NCI-H146 treated with DMSO at 0.1 percent for 48 hours (cell line): ENCODE measurements around the gene CLIC6.
"Not testable (repeated sequence)": the region's sequence is repeated elsewhere in the genome, so short reads cannot be mapped to it uniquely, and the experiment has no call there.

Experiments used
- DNase-seq: peaks from one replicate; lab custom pipeline; 2025; ENCODE audit not compliant: unreplicated experiment; lab: John Stamatoyannopoulos, UW

Gene CLIC6

DNA sequence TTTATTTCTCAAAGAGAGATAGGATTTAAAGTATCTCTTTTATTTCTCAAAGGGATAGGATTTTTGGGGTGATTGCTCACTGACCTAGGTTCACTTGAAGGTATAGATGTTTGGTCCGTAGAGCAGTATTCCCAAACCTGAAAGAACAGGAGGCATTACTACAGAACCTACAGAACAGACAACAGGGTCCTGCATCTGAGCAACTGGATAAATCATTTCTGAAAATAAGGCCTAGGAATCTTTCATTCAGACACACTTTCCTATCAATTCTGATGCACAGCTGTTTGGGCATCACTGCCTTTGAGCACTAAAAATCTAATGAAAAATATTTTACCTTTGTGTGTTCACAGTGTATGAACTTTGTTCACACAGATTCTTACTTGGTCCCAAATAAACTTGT is 17.2 kb upstream of the CLIC6 start:
- no peak for DNase-seq

GRCh38 chr21:34653522-34653921 is 15.3 kb upstream of the CLIC6 start:
- no peak for DNase-seq

GRCh38 chr21:34661848-34662247 is 6.9 kb upstream of the CLIC6 start:
- no peak for DNase-seq

DNA sequence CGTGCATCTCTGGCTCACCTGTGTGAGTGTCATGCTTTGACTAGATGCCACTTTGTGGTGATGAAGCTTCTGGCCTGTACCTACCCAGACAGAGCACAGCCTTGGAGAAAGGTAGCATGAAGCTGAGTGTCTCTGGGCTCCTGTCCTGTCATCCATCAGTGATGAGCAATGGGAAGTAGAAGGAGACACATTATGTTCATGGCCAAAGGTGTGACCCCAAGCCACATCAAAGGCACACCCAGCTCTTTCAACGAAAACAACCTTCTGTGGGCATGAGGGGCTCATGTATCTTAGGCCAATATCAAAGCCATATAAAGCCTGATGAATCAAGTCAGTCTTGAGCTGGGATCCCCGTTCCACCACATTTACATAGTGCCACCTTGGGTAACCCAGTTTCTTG is 1.0 kb upstream of the CLIC6 start:
- DNase-seq = no peak

DNA sequence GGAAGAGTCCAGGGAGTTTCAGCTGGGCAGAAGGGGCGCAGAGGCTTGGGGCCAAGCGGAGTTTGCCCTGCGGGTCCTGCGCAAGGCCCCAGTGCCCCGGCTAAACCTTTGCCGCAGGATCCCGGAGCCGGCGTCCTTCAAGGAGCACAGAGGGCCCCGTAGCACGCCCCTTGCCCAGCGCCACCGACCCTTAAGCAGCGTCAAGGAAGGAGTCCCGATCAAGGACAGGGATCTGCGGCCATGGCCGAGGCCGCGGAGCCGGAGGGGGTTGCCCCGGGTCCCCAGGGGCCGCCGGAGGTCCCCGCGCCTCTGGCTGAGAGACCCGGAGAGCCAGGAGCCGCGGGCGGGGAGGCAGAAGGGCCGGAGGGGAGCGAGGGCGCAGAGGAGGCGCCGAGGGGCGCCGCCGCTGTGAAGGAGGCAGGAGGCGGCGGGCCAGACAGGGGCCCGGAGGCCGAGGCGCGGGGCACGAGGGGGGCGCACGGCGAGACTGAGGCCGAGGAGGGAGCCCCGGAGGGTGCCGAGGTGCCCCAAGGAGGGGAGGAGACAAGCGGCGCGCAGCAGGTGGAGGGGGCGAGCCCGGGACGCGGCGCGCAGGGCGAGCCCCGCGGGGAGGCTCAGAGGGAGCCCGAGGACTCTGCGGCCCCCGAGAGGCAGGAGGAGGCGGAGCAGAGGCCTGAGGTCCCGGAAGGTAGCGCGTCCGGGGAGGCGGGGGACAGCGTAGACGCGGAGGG is 520 bp downstream of the CLIC6 start:
- no peak for DNase-seq

- DNase-seq = not testable (repeated sequence)
Measured at GRCh38 chr21:34669880-34670219, 1.1 kb downstream of the CLIC6 start.

GRCh38 chr21:34670220-34670961 is 1.6 kb downstream of the CLIC6 start:
- DNase-seq = no peak

DNA sequence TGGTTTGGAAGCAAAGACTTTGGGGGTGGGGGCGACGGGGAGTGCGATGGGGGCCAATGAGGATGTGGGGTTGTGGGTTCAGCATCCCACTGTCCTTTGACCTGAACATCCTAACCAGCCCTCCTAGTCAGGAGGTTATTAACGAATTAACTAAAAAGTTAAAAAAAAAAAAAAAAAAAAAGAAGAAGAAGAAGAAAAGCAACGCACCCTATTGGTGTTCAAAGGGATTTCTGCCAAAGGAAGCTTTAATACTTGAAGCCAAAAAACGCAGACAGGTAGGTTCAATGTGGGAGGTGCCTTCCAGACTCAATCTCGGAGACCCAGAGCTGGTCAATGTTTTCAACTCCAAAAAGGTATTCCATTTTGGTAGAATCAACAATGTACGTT is 2.2 kb downstream of the CLIC6 start:
- no peak for DNase-seq

DNA sequence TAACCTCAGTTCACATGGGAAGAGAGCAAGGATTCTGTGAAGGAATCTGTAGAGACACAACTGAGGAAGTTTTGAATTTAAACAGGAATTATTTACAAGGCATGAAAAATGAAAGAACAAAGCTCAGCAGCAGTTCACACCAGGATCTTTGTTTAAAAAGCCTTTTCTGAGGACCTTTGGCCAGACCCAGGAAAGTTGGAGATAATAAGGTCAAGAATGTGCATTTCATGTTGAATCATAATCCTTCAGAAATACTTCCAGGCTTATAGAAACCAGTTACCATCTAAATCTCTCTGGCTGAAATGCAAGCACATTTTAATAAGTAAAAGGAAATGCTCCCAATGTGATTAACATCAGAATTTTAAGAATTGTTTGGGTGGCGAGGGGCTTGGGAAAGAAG is 2.7 kb downstream of the CLIC6 start:
- no peak for DNase-seq

- no peak for DNase-seq
Measured at GRCh38 chr21:34671891-34672290, 3.1 kb downstream of the CLIC6 start.

- DNase-seq = no peak
Measured at GRCh38 chr21:34673006-34673405, 4.2 kb downstream of the CLIC6 start.

GRCh38 chr21:34674468-34674867 is 5.7 kb downstream of the CLIC6 start:
- DNase-seq = no peak

DNA sequence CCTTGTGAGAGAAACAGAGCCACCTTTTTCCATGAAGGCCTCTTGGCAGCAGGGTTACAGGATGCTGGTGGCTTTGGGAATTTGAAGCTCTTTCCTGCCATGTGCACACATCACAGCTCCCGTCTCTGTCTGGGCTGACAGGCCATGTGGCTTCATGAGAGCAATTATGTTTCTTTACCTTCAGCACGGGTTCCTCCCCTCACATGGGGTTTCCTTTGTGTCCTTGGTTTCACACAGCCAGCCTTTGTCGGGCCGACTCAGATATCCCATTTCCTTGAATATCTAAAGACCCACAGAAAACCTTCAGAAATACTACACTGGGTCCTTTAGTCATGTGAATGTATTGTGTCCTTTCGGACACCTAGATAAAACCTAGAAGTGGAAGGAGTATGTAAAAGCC is 7.1 kb downstream of the CLIC6 start:
- peak; percentile 30 for DNase-seq

DNA sequence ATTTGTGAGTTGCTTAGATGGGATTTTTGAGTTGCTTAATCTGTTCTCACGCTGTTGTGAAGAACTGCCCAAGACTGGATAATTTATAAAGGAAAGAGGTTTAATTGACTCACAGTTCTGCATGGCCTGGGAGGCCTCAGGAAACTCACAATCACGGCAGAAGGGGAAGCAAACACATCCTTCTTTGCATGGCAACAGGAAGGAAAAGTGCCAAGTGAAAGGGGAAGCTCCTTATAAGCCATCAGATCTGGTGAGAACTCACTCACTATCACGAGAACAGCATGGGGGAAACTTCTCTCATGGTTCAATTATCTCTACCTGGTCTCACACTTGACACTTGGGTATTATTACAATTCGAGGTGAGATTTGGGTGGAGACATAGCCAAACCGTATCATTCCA is 10.3 kb downstream of the CLIC6 start:
- DNase-seq = no peak

DNA sequence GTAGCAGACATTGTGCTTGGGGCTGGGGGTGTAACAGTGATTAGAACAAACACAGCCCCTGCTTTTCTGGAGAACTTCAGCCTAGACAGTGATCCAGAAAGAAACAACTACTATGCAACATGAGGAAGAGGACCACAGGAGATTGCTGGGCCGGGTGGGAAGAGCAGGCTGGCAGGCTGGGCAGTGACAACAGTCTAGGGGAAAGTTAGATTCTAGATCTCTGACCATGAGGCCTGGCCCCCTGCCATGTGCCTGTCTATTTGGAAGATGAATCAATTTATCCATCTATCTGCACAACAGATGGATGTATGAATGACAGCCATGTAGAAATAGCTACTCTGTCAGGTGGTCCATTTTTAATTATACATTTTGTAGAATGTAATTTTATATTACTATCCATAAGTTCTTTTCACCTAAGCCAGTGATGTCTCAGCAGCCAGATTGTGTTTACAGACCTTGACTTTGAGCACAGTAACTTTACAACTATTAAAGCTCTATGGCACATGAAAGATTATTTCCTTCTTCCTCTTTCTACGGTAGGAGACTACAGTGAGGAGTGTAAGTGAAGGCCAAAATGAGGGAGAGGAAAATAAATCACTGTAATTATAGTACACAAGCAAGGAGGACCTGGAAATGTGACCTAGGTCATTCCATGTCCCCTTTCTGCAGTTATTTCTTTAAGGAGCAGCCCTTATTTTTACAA is 15.5 kb downstream of the CLIC6 start:
- DNase-seq = no peak

- DNase-seq = no peak
Measured at GRCh38 chr21:34687065-34687464, 18.3 kb downstream of the CLIC6 start.

DNA sequence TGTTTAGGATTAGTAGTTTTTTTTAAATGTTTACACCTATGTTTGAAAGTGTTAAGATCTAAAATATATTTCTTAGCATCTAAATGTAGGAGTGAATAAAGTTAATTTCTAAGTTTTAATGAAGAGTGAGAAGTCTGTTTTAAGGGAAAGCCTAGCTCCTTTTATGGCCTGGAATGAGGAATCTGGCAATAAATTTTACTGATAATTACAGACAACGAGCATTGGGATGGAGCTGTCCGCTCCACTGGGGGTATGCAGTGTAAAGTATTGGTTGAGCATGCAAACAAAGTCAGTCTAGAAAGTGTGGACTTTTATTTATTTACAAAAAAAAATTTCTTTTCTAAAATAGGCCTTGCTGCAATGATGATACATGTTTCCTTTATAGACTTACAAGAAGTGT is 19.0 kb downstream of the CLIC6 start:
- DNase-seq = no peak

- DNase-seq = no peak
Measured at GRCh38 chr21:34688145-34688544, 19.4 kb downstream of the CLIC6 start.

GRCh38 chr21:34688715-34689114 is 19.9 kb downstream of the CLIC6 start:
- no peak for DNase-seq

GRCh38 chr21:34690041-34690792 is 21.4 kb downstream of the CLIC6 start:
- DNase-seq = peak; percentile 94

- no peak for DNase-seq
Measured at GRCh38 chr21:34690793-34691175, 22.0 kb downstream of the CLIC6 start.
